T follicular helper cell (primary cell): ENCODE results near the gene CEP63.
A peak's percentile ranks its signal among the peaks of the same experiment; 100 is the strongest.
"Not testable (repeated sequence)": the region's sequence is repeated elsewhere in the genome, so short reads cannot be mapped to it uniquely, and the experiment has no call there.

Experiments
- DNase-seq: peaks from one replicate; pipeline ENCODE4 v3.0.0-alpha.2; 2020; ENCODE audit warnings: low read depth

Gene CEP63

GRCh38 chr3:134576831-134577230 is 91.0 kb downstream of the CEP63 start:
- no peak for DNase-seq

DNA sequence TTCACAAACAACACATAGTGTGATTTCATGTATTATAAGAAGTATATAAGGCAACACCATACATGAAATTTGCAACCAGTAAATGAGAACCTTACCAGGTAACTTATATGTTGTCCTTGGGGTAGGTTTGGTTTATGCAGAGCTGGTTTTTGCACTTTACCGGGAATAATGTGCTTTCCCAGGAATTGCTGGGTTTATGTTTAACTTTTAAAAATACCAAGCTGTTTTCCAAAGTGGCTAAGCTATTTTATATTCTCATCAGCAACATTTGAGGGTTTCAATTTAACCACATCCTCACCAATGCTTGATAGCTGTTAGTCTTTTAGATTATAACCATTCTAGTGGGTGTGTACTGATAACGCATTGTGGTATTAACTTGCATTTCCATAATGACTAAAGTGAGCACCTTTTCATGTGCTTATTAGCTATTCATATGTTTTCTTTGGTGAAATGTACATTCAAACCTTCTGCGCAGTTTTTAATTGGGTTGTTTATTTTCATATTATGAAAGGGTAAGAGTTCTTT is 93.3 kb downstream of the CEP63 start:
- no peak for DNase-seq

- DNase-seq, result no peak
Observed at GRCh38 chr3:134590766-134591165, 104.9 kb downstream of the CEP63 start.

DNA sequence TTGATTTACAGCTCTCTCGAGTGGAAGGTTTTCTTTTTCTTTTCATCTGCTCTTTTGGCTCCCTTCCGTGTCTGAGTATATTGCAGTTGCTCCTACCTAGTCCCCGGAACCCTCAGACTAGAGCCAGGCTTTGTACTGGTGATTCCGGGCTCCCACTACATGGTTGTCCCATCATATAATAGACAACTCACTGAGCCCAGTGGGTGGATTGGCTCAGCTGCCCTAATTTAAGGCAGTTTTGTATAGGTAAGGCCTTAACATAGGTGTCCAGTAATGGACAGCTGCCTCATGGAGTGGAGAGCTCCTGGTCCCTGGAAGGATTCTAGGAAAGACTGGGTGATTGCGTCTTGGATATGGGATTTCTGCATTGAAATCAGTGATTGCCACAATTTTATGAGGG is 106.9 kb downstream of the CEP63 start:
- DNase-seq, result no peak

DNA sequence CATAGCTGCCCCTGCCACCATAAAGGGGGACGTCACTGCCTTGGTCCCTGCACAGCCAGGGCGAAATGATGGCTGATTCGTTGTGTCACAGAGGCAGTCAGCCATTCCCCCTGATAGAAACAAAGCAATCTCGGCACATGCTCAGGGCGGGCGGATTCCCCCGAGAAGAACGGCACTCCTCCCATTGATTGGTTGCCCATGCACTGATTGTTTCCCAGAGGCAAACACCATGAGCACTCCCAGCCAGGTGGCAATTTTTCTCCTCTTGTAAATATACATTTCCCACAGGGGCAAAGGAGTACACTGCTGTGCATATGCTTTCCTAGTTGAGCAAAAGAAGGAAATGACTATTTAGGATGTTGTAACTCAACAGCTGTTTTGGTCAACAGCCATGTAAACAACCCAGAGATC is 108.5 kb downstream of the CEP63 start:
- no peak for DNase-seq

- DNase-seq, result not testable (repeated sequence)
Observed at GRCh38 chr3:134594986-134595385, 109.1 kb downstream of the CEP63 start.

DNA sequence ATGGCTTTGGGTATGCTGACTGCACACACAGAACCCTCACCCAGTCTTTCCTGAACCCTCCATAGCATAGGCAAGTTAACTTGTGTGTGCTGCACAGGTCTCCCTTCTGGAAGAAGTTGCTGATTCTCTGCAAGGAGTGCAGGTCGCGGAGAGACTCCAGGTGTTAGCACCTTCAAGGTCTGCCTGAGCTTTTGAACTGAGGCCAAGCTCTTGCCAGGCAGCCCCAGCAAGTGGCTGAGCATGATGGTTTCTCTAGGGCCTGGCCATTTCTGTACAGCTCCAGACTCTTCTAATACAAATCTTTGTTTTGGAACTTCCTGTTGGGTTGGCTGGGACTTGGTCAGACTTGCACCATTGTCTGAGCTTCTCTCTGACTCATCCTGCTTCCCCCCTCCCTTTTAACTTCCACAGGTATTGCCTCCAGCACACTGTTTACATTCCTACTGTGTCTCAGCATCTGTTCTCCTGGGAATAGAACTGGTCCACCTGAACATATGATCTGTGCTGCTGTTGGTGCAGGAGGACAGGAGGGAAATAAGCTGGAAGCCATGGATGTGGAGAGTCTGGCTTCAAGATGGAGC is 111.6 kb downstream of the CEP63 start:
- DNase-seq, result no peak

DNA sequence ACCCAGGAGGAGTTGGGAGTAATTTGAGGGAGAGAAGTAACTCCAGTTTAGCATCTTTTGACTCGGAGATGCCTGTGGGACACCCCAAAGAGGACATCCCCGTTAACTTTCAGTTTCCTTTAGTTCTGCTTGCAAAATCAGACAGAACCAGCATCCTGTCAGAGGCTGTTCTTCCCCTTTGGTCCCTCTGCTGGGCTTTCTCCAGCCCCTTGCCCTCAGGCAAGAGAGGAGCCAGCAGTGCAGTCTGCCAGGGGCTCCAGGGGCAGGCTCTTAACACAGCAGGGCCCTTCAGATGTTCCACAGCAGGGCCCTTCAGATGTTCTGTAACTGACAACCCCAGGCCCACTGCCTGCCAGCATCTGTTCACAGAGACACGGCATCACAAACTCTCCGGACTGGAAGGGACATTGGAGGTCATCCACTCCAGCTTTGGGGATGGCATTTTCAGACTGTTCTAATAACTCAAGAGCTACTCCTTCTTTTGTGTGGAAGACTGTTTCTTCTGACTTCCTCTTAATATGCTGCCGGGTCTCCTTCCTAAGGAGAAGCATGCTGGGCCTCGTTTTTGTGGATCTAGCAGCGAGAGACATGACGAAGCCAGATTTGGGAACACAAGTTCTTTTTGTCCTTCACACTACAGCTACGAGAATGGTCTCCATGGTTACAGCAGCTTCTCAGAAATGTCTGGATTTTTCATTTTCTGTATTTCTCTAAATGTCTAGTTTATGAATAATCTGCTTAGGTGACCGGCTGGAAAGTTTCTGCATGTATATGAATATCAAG is 113.1 kb downstream of the CEP63 start:
- no peak for DNase-seq

DNA sequence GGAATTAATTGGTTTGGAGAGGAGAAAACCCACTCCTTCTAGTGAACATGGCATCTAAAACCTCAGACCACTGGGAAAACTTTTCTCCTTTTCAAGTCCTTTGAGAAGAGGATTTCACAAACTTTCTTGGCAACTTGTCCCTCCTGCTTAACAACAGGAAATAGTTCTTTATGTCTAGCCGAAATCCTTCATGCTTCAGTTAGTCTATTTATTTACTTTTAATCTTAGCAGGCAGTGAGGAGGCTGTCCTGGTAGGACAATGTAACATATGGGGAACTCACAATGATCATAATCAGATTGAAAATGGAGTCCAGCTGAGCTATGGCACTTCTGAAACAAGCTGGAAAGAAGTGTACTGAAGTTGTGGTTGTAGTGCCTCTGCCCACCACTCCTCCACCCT is 114.3 kb downstream of the CEP63 start:
- no peak for DNase-seq

DNA sequence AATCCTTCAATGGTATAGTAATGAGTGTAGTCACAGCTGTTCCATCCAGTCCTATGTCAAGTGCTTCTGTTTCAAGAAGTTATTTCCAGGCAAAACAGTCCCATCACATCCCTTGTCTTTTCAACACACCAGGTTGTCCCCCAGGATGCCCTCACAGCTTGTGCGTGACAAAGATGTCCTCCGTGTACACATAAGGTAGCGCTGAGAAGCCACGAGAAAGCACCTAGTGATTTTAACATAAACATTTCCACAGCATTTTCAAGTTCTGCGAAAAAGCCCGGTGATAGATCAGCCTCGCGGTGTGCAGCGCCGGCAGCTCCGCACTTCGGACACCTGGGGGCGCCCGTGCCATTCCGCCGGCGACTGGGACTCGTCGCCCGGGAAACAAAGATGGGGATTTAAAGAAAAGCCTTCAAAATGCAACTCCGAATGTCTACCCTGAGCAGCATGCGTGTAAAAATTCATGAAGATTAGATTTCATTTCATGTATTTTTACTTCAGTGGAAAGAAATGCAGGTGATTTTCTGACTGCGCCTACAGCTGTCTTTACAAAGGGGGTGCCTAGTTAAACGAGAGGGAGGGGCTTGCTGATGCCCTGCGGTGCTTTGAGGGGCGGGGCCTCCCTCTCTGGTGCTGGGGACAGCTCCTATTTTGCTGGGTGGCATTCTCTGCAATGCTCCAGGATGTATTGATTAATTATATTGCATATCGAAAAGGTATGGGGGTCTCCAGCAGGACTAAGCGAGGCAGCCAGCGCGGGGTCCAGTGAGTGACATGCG is 115.0 kb downstream of the CEP63 start:
- DNase-seq, result peak; percentile 24

DNA sequence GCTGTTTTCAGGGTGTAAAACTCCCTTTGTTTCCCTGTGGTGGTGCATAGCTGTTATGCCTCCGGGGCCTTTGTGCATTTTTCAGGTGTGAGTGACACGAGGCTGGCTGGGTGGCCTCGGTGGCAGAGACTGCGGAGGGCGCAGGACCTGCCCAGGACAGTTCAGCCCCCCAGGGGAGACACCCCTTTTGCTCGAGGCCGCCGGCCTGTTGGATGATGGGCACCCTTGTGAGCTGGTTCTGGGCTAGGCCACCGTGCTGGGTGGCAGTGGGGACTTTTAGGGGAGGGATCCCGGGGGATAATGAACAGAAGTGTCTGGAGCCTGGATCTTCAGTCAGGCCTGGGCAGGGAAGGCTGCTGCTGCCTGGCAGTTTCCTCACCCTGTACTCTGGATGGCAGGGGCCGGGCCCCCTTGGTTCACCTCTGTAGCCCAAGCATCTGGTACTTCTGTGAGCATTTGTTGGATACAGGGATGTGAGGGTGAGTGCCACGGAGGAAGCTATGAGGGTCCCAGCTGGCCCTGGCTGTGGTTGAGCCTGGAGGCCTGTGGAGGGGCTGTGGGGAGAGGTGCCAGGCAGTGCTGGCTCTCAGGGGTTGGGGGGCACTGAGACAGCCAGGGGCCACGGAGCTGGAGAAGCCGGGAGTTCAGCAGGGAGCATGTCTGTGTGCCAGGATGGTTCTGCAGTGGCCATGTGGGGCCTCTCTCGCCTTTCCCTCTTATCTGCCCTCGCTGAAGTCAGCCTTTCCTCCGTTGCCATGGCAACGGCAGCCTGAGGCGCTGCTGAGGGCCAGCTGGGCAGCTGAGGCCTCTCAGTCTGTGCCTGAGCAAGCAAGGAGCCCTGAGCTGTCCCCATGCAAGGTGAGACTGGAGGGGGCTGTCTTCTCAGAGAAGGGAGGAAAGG is 115.9 kb downstream of the CEP63 start:
- no peak for DNase-seq

DNA sequence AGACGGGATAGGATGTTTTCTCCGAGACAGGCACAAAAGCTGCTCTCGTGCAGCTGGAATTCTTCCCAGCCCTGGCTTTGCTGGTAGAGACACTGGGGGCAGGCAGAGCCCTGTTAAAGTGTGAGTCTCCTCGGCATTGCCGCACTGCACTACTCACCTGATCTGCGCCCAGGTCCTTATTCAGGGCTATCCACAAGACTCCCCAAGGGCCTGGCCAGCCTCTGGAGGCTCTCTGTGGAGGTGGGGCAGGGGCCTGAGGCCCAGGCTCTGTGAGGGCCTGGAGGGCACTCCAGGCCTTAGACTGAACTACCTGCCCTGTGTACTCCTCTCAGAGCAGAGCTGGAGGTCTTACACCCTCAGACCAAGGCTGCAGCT is 116.6 kb downstream of the CEP63 start:
- no peak for DNase-seq

DNA sequence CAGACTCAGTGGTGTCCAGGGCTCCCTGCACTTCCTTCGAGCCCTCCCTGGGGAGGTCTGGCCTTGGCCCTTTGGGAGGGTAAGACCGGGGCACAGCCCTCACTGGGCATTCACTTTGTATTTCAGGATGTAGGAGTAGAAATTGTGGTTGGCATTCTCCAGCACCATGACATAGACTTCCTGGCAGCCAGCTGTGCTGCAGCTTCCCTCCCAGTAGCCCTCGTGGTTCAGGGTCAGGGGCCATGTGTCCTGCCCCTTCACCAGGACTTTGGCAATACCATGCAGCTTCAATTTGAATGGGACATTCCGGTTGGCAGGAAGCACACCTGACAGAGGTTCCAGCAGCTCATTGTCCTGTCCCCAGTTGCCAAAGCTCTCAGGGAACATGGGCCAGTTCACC is 117.6 kb downstream of the CEP63 start:
- DNase-seq, result no peak

DNA sequence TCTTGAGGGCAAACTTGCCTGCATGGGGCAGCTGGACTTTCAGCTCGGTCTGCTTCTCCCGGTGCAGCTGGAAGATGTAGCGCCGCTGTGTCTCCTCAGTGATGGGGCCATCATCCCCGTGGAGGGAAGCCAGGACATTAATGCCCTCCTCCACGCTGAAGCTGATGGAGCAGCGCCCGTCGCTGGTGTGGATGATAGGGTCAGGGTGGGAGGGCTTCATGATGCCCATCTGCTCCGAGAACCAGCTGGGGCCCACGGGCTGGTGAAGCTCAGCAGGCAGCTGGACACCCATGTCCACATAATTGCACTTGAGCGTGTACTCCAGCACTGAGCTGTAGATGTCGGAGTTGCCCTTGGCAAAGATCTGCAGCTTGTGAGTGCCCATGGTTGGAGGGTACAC is 118.1 kb downstream of the CEP63 start:
- no peak for DNase-seq

GRCh38 chr3:134605556-134605955 is 119.7 kb downstream of the CEP63 start:
- no peak for DNase-seq

DNA sequence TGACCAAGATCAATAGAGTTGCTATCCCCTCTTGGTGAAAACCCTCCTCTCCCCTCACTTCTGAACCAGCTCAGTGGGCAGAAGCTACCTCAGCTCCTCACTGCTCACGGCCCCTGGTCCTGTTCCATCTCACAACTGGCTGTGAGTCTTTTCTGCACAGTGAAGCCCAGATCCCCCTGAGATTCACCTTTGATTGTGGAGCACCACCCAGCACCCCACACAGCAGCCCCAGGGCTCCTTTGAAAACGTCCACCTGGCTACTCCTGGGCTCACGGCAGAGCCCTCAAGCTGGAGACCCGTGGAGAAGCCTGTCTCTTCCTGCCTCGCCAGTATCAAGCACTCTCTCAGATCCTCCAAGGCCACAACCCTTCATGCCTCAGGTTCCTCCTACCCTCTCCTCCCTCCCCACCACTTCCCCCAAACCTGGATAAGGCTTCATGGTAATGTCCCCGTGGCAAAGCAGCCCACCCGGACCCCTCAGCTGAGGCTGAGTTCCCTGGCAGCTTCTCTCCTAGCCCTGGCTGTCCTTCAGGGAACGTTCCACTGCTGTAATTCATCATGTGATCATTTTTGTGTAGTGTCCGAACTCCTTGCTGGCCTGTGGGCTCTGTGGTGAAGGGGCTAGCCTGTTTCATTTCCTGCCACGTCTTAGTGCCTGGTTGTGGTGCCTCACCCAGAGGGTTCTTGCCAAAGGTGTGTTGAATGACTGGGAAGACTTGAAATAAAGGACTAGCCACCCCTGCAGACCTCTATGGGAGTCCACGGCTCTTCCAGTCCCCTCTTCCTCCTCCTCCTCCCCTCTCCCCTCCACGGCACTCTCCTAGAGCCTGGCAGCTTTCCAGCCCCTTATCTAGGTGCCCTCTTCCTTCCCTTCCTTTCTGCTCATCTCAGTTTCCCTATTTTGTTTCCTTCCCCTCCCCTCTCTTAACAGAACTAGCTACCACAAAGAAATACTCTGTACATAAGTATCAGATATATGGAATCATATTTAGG is 120.5 kb downstream of the CEP63 start:
- DNase-seq, result no peak

DNA sequence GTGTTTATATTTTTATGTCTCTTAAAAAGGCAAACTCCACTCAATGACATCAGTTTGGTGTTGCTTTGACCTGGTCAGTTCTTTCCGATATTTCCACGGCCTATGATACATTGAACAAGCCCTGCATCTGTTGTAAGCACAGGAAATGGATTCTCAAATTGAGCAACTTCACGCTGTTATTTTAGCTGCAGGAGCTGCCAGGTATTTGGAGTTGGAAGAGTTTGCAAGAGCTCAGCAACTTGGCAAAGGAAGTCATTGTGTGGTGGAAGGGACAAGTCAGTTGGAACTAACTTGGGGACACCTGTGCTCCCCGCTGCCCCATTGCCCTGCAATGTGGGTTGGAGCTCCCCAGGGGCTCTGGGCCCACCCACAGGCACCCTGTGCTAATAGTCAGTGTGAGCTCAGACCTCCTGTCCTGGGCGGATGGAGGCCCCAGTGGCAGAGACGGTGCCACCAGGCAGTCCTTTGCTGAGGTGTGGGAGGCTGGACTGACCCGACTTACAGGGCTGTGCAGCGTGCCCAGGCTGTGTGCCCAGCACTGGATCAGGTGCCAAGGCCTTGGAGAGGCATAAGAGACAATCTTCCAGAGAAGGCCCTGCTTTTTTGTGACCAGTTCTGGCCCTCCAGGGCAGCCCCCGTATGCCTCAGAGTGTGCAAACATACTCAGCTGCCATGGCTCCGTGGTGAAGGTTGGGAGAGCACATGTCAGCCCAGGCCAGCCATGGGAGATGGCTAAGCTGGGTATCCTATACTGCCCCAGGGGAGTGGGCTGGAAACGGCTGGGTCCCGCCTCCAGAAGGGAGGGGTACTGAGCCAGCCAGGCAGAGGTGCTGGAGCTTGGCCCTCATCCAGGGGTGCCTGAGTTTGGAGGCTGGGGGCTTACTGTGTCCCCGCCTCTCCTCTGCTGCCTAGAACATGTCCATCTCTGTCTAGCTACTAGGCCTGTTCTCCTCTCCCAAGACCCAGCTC is 121.5 kb downstream of the CEP63 start:
- DNase-seq, result no peak

DNA sequence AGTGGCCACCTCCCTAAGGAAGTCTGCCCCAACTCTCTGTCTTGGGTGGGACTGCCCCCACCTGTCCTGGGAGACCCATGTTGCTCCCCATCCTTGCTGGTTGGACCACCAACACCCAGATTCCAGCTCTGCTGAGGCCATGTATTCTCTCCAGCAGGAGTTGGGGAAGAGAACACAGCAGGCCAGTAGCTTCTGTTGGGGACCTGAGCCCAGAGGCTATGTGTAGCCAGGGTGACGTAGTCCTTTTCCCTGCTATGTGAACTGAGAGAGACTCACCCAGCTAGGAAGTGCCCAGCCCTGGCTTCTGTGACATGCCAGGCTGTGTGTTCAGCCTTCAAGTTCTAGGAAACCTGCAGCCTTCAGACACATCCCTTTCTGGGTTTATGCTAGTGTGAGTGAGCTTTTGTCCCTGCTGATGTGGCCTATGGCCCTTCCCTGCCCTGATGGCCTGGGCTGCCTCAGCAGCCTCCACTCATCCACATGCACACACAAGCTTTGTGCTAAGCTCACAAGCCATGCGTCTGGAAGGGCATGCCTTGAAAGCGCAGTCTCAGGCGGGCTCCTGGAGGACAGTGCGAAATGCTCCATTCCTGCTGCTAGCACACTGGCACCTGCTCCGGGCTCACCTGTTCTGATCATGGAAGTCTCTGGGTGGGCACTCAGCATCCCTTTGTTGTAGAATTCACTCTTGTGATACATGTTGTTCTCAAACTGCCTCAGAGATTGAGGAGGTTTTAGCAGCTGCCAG is 122.3 kb downstream of the CEP63 start:
- DNase-seq, result no peak
